ENCODE data around the gene ATP5PD.

- no peak for TF ChIP-seq POLR2A (IDR thresholded peaks at IDR 0.05)
- no peak for TF ChIP-seq CTCF (IDR thresholded peaks at IDR 0.05)
- no peak for TF ChIP-seq POLR2AphosphoS5 (IDR thresholded peaks at IDR 0.05)
These were observed 16.6 kb downstream of the ATP5PD start for GRCh38 chr17:75030161-75030560.

Measured in breast epithelium (tissue), 3 donors.